Smooth muscle cell (in vitro differentiated cells): ENCODE data around the gene FAM53B. TPM values are rescaled to one million over a fixed set of nuclear protein-coding genes. Genes with fewer than 3 reads are reported as not detected.

Source experiments
- DNase-seq: peaks from one replicate; lab custom pipeline; 2025; ENCODE audit not compliant: unreplicated experiment; lab: John Stamatoyannopoulos, UW
- H2AFZ ChIP-seq: fragments of 200-600 bp; sonication (generic); 2 replicates; pipeline ENCODE4 v1.6.0; 2016; ENCODE audit warnings: antibody characterized with exemption, low read depth, mild to moderate bottlenecking
- H3F3A ChIP-seq: fragments of 200-600 bp; sonication (generic); 2 replicates; pipeline ENCODE4 v1.6.0; 2017; ENCODE audit warnings: antibody characterized with exemption, low read depth
- H3K27ac ChIP-seq: fragments of 200-600 bp; sonication (generic); 2 replicates; pipeline ENCODE4 v1.5.1; 2016; ENCODE audit warnings: low read depth, mild to moderate bottlenecking
- H3K27me3 ChIP-seq: fragments of 200-600 bp; sonication (generic); 2 replicates; pipeline ENCODE4 v1.6.1; 2016; ENCODE audit warnings: low read depth, mild to moderate bottlenecking
- H3K36me3 ChIP-seq: fragments of 200-600 bp; sonication (generic); 2 replicates; pipeline ENCODE4 v1.5.1; 2016; ENCODE audit warnings: low read depth
- H3K4me1 ChIP-seq: fragments of 200-600 bp; sonication (generic); 2 replicates; pipeline ENCODE4 v1.5.1; 2016; ENCODE audit warnings: low read depth
- H3K4me2 ChIP-seq: fragments of 200-600 bp; sonication (generic); 2 replicates; pipeline ENCODE4 v1.6.0; 2016; ENCODE audit warnings: mild to moderate bottlenecking
- H3K4me3 ChIP-seq: fragments of 200-600 bp; sonication (generic); 2 replicates; pipeline ENCODE4 v1.5.1; 2016; ENCODE audit warnings: mild to moderate bottlenecking
- H3K79me2 ChIP-seq: fragments of 200-600 bp; sonication (generic); 2 replicates; pipeline ENCODE4 v1.6.0; 2016; ENCODE audit warnings: low read depth, mild to moderate bottlenecking
- H3K9ac ChIP-seq: fragments of 200-600 bp; sonication (generic); 2 replicates; pipeline ENCODE4 v1.6.0; 2016; ENCODE audit warnings: low read depth
- H3K9me3 ChIP-seq: fragments of 200-600 bp; sonication (generic); replicated peaks from 2 replicates; pipeline ENCODE4 v1.5.1; 2016; ENCODE audit warnings: low read depth
- H4K20me1 ChIP-seq: fragments of 200-600 bp; sonication (generic); 2 replicates; pipeline ENCODE4 v1.6.0; 2016; ENCODE audit warnings: low read depth
- CTCF ChIP-seq: fragments of 200-600 bp; sonication (generic); IDR thresholded peaks from 2 replicates; pipeline ENCODE4 v1.5.1; 2017; ENCODE audit warnings: borderline replicate concordance, mild to moderate bottlenecking, antibody characterized with exemption; ENCODE audit not compliant: insufficient read depth, poor library complexity, severe bottlenecking
- WGBS: methylation state at CpG from one replicate; pipeline ENCODE4 v1.1.7; 2016; ENCODE audit warnings: low lambda C conversion rate; 5-methylcytosine and 5-hydroxymethylcytosine counted together
- polyA plus RNA-seq: library from polyadenylated mRNA; unstranded; fragments of >200 nt; fragmentation: Nextera tagmentation; extraction: Ambion mirVana; gene quantifications from 2 replicates; pipeline ENCODE4 v1.2.1, GENCODE V29; 2016
- total RNA-seq: library from RNA; depleted of rRNA; stranded (reverse); fragments of >200 nt; gene quantifications from 2 replicates; pipeline ENCODE4 v1.2.3, GENCODE V29; 2014

FAM53B gene
- total and polyA plus RNA-seq, 2 experiments from 2014 or later, result 5.5 to 6.2 TPM

- H2AFZ ChIP-seq, result no peak overlapping the region
- H3K36me3 ChIP-seq, result no peaks in the 10 kb centered on the region
- H3K4me3 ChIP-seq, result no peak overlapping the region
- H3F3A ChIP-seq, result no peaks in the 10 kb centered on the region
- no peak for TF ChIP-seq CTCF
- H3K27ac ChIP-seq, result no peak overlapping the region
- H3K4me1 ChIP-seq, result no peaks in the 10 kb centered on the region
- no peak overlapping the region for H3K4me2 ChIP-seq
- H3K9ac ChIP-seq, result no peak overlapping the region
- 96% methylated on average over 11 of the region's 11 CpGs for WGBS
- H3K79me2 ChIP-seq, result no peaks in the 10 kb centered on the region
- no peaks in the 10 kb centered on the region for H4K20me1 ChIP-seq
- H3K9me3 ChIP-seq, result no peaks in the 10 kb centered on the region
- DNase-seq, result no peak
- no peaks in the 10 kb centered on the region for H3K27me3 ChIP-seq
Measured at GRCh38 chr10:124587811-124588211, 156.4 kb downstream of the FAM53B start.

GRCh38 chr10:124586142-124586541, 158.0 kb downstream of the FAM53B start:
- Histone ChIP-seq H3K27me3 (no peaks in the 10 kb centered on the region), H3K4me3 (no peak overlapping the region), H4K20me1 (no peaks in the 10 kb centered on the region), H3K4me2 (no peak overlapping the region), H3F3A (no peaks in the 10 kb centered on the region), H3K36me3 (no peaks in the 10 kb centered on the region), H3K9ac (no peak overlapping the region), H3K27ac (no peak overlapping the region), H2AFZ (no peak overlapping the region), H3K9me3 (no peaks in the 10 kb centered on the region), H3K79me2 (no peaks in the 10 kb centered on the region), H3K4me1 (no peaks in the 10 kb centered on the region)
- no peak for DNase-seq
- TF ChIP-seq CTCF, result no peak
- WGBS, result 95% methylated on average over 3 of the region's 3 CpGs

- Histone ChIP-seq H3K9ac (no peak overlapping the region), H3K27me3 (no peaks in the 10 kb centered on the region), H2AFZ (no peak overlapping the region), H3F3A (no peaks in the 10 kb centered on the region), H3K27ac (no peak overlapping the region), H3K9me3 (no peaks in the 10 kb centered on the region), H4K20me1 (no peaks in the 10 kb centered on the region), H3K36me3 (no peaks in the 10 kb centered on the region), H3K4me2 (no peak overlapping the region), H3K4me3 (no peak overlapping the region), H3K79me2 (no peaks in the 10 kb centered on the region), H3K4me1 (no peaks in the 10 kb centered on the region)
- 90% methylated on average over 11 of the region's 16 CpGs for WGBS
- no peak for TF ChIP-seq CTCF
- DNase-seq, result no peak
Measured at GRCh38 chr10:124579011-124579399, 165.2 kb downstream of the FAM53B start.

- H4K20me1 ChIP-seq, result no peaks in the 10 kb centered on the region
- no peaks in the 10 kb centered on the region for H3K4me1 ChIP-seq
- H3K36me3 ChIP-seq, result no peaks in the 10 kb centered on the region
- WGBS, result 90% methylated on average over 23 of the region's 23 CpGs
- H3K9me3 ChIP-seq, result no peaks in the 10 kb centered on the region
- no peak for DNase-seq
- H2AFZ ChIP-seq, result no peak overlapping the region
- no peak overlapping the region for H3K4me2 ChIP-seq
- no peaks in the 10 kb centered on the region for H3F3A ChIP-seq
- no peak overlapping the region for H3K4me3 ChIP-seq
- no peak overlapping the region for H3K27ac ChIP-seq
- no peaks in the 10 kb centered on the region for H3K27me3 ChIP-seq
- TF ChIP-seq CTCF, result no peak
- H3K9ac ChIP-seq, result no peak overlapping the region
- H3K79me2 ChIP-seq, result no peaks in the 10 kb centered on the region
Measured at GRCh38 chr10:124578231-124579010, 165.8 kb downstream of the FAM53B start.
